ENCODE measurements around the gene OR1K1. TPM values are rescaled to one million over a fixed set of nuclear protein-coding genes. Genes with fewer than 3 reads are reported as not detected.
A peak's percentile ranks its signal among the peaks of the same experiment; 100 is the strongest.

The OR1K1 gene
- total and polyA plus RNA-seq, 5 donors from 2014 or later, result 0.34 to 0.41 TPM; not detected in 3

- no peaks in the 10 kb centered on the region for H3K27me3 ChIP-seq (ENCODE audit: control insufficient read depth, insufficient read depth, low read length)
- no peak overlapping the region for H3K27ac ChIP-seq (ENCODE audit: insufficient read depth, low read length, poor library complexity, severe bottlenecking)
- H3K36me3 ChIP-seq (ENCODE audit: control insufficient read depth, insufficient read depth, low read length), result peaks cover 17% of the 10 kb centered on the region
- H3K4me3 Mint-ChIP-seq, result no peak overlapping the region
- peaks cover 14% of the 10 kb centered on the region for H3K36me3 Mint-ChIP-seq
- peaks cover 17 to 31% (median 24%) of the 10 kb centered on the region in 4 donors for H3K4me1 Mint-ChIP-seq
- no peaks in the 10 kb centered on the region for H3K9me3 Mint-ChIP-seq
- no peaks in the 10 kb centered on the region for H3K27me3 Mint-ChIP-seq
- peak overlapping the region in 1 of 3 donors; percentile 26 for H3K27ac Mint-ChIP-seq
- H3K4me3 ChIP-seq (ENCODE audit: low read depth, low read length), result no peak overlapping the region
- DNase-seq (no peak), ATAC-seq (ENCODE audit: low read depth in 2 of 2) (no peak)
- no peaks in the 10 kb centered on the region for H3K4me1 ChIP-seq (ENCODE audit: control insufficient read depth, insufficient read depth, low read length, poor library complexity, severe bottlenecking)
- H3K9me3 ChIP-seq (ENCODE audit: control insufficient read depth in 2 of 2, low read length in 2 of 2), result no peaks in the 10 kb centered on the region
Measured at GRCh38 chr9:122844137-122844536, 44.2 kb downstream of the OR1K1 start.

GRCh38 chr9:122845116-122845515, 45.2 kb downstream of the OR1K1 start:
- Histone ChIP-seq H3K4me3 (ENCODE audit: low read depth, low read length) (no peak overlapping the region), H3K9me3 (ENCODE audit: control insufficient read depth in 2 of 2, low read length in 2 of 2) (no peaks in the 10 kb centered on the region), H3K4me1 (ENCODE audit: control insufficient read depth, insufficient read depth, low read length, poor library complexity, severe bottlenecking) (no peaks in the 10 kb centered on the region), H3K36me3 (ENCODE audit: control insufficient read depth, insufficient read depth, low read length) (peaks cover 25% of the 10 kb centered on the region), H3K27me3 (ENCODE audit: control insufficient read depth, insufficient read depth, low read length) (no peaks in the 10 kb centered on the region), H3K27ac (ENCODE audit: insufficient read depth, low read length, poor library complexity, severe bottlenecking) (no peak overlapping the region)
- DNase-seq (no peak), ATAC-seq (ENCODE audit: low read depth in 2 of 2) (no peak)
- Mint-ChIP-seq H3K4me1 (peaks cover 17 to 27% (median 23%) of the 10 kb centered on the region in 4 donors), H3K4me3 (no peak overlapping the region), H3K27me3 (no peaks in the 10 kb centered on the region), H3K27ac (no peak overlapping the region), H3K9me3 (no peaks in the 10 kb centered on the region), H3K36me3 (peaks cover 19% of the 10 kb centered on the region)

GRCh38 chr9:122846371-122846940, 46.5 kb downstream of the OR1K1 start:
- Histone ChIP-seq H3K36me3 (ENCODE audit: control insufficient read depth, insufficient read depth, low read length) (peaks cover 36% of the 10 kb centered on the region), H3K27ac (ENCODE audit: insufficient read depth, low read length, poor library complexity, severe bottlenecking) (no peak overlapping the region), H3K4me3 (ENCODE audit: low read depth, low read length) (no peak overlapping the region), H3K27me3 (ENCODE audit: control insufficient read depth, insufficient read depth, low read length) (no peaks in the 10 kb centered on the region), H3K4me1 (ENCODE audit: control insufficient read depth, insufficient read depth, low read length, poor library complexity, severe bottlenecking) (no peaks in the 10 kb centered on the region), H3K9me3 (ENCODE audit: control insufficient read depth in 2 of 2, low read length in 2 of 2) (no peaks in the 10 kb centered on the region)
- Mint-ChIP-seq H3K4me1 (peaks cover 17 to 23% (median 21%) of the 10 kb centered on the region in 4 donors), H3K36me3 (peaks cover 27% of the 10 kb centered on the region), H3K27ac (peak overlapping the region; percentile 21 to 66 (median 57)), H3K4me3 (no peak overlapping the region), H3K27me3 (no peaks in the 10 kb centered on the region), H3K9me3 (no peaks in the 10 kb centered on the region)
- DNase-seq (peak in 1 of 3 donors; percentile 4), ATAC-seq (ENCODE audit: low read depth in 2 of 2) (no peak)

- peaks cover 27% of the 10 kb centered on the region for H3K36me3 Mint-ChIP-seq
- no peaks in the 10 kb centered on the region for H3K4me1 ChIP-seq (ENCODE audit: control insufficient read depth, insufficient read depth, low read length, poor library complexity, severe bottlenecking)
- H3K9me3 ChIP-seq (ENCODE audit: control insufficient read depth in 2 of 2, low read length in 2 of 2), result no peaks in the 10 kb centered on the region
- H3K27me3 Mint-ChIP-seq, result no peaks in the 10 kb centered on the region
- DNase-seq, result no peak
- no peak overlapping the region for H3K4me3 Mint-ChIP-seq
- no peak overlapping the region for H3K4me3 ChIP-seq (ENCODE audit: low read depth, low read length)
- H3K36me3 ChIP-seq (ENCODE audit: control insufficient read depth, insufficient read depth, low read length), result peaks cover 37% of the 10 kb centered on the region
- H3K27me3 ChIP-seq (ENCODE audit: control insufficient read depth, insufficient read depth, low read length), result no peaks in the 10 kb centered on the region
- peak overlapping the region in 1 of 3 donors; percentile 41 for H3K27ac Mint-ChIP-seq
- no peak for ATAC-seq (ENCODE audit: low read depth in 2 of 2)
- peaks cover 14 to 23% (median 21%) of the 10 kb centered on the region in 4 donors for H3K4me1 Mint-ChIP-seq
- H3K9me3 Mint-ChIP-seq, result no peaks in the 10 kb centered on the region
- no peak overlapping the region for H3K27ac ChIP-seq (ENCODE audit: insufficient read depth, low read length, poor library complexity, severe bottlenecking)
Measured at GRCh38 chr9:122848256-122848943, 48.5 kb downstream of the OR1K1 start.

Other genes starting within 250 kb of the OR1K1 start
- gene OR1N2, start 247.0 kb upstream of the OR1K1 start, total RNA-seq, result 0.81 TPM
- gene OR1N2, start 247.0 kb upstream of the OR1K1 start, polyA plus RNA-seq, result not detected
- not detected for gene OR1L8, start 216.7 kb upstream of the OR1K1 start, total RNA-seq
- under 1 TPM in 3 of 4 donors, not detected in 1; 0.12 to 0.50 (median 0.20) TPM for gene OR1L8, start 216.7 kb upstream of the OR1K1 start, polyA plus RNA-seq
- gene OR1Q1, start 185.4 kb upstream of the OR1K1 start, total RNA-seq, result 0.72 TPM
- not detected for gene OR1Q1, start 185.4 kb upstream of the OR1K1 start, polyA plus RNA-seq
- gene OR1B1, start 142.5 kb upstream of the OR1K1 start, total RNA-seq, result not detected
- not detected for gene OR1B1, start 142.5 kb upstream of the OR1K1 start, polyA plus RNA-seq
- gene OR1L1, start 138.4 kb upstream of the OR1K1 start, total RNA-seq, result not detected
- gene OR1L1, start 138.4 kb upstream of the OR1K1 start, polyA plus RNA-seq, result not detected
- gene OR1L3, start 125.0 kb upstream of the OR1K1 start, total RNA-seq, result not detected
- not detected for gene OR1L3, start 125.0 kb upstream of the OR1K1 start, polyA plus RNA-seq
- not detected for gene OR1L4, start 76.1 kb upstream of the OR1K1 start, total RNA-seq
- gene OR1L4, start 76.1 kb upstream of the OR1K1 start, polyA plus RNA-seq, result not detected
- not detected for gene OR1L6, start 57.8 kb upstream of the OR1K1 start, total RNA-seq
- gene OR1L6, start 57.8 kb upstream of the OR1K1 start, polyA plus RNA-seq, result under 1 TPM in 1 of 4 donors, not detected in 3; 0.17 TPM
- gene OR5C1, start 11.2 kb upstream of the OR1K1 start, total RNA-seq, result not detected
- not detected for gene OR5C1, start 11.2 kb upstream of the OR1K1 start, polyA plus RNA-seq
- gene PDCL, start 28.5 kb downstream of the OR1K1 start, total RNA-seq, result 24.5 TPM
- gene PDCL, start 28.5 kb downstream of the OR1K1 start, polyA plus RNA-seq, result 10 to 100 TPM; 16.7 to 20.1 (median 18.4) TPM
- 82.4 TPM for gene RC3H2, start 105.2 kb downstream of the OR1K1 start, total RNA-seq
- 10 to 100 TPM; 23.2 to 35.7 (median 28.0) TPM for gene RC3H2, start 105.2 kb downstream of the OR1K1 start, polyA plus RNA-seq
- gene ZBTB6, start 113.2 kb downstream of the OR1K1 start, total RNA-seq, result 4.5 TPM
- 1 to 10 TPM in 3 of 4 donors, under 1 TPM in 1; 0.87 to 3.2 (median 1.8) TPM for gene ZBTB6, start 113.2 kb downstream of the OR1K1 start, polyA plus RNA-seq
- gene ZBTB26, start 131.4 kb downstream of the OR1K1 start, total RNA-seq, result 5.9 TPM
- gene ZBTB26, start 131.4 kb downstream of the OR1K1 start, polyA plus RNA-seq, result 1 to 10 TPM in 2 of 4 donors, under 1 TPM in 2; 0.70 to 1.4 (median 1.1) TPM
- 50.7 TPM for gene RABGAP1, start 140.9 kb downstream of the OR1K1 start, total RNA-seq
- gene RABGAP1, start 140.9 kb downstream of the OR1K1 start, polyA plus RNA-seq, result 10 to 100 TPM; 19.2 to 28.8 (median 25.2) TPM
- 3.6 TPM for gene GPR21, start 233.5 kb downstream of the OR1K1 start, total RNA-seq
- gene GPR21, start 233.5 kb downstream of the OR1K1 start, polyA plus RNA-seq, result not detected